CD4-positive, CD25-positive, alpha-beta regulatory T cell (primary cell): Measurements from ENCODE around the gene COL4A6. TPM values are rescaled to one million over a fixed set of nuclear protein-coding genes. Genes with fewer than 3 reads are reported as not detected.

Source experiments
- ATAC-seq, 2 donors: fragments of 150-1000 bp; cut with Tn5 transposase; one replicate each; pipeline ENCODE4 v1.10.0; 2021; ENCODE audit warnings: low read depth in 2 of 2, moderate number of reproducible peaks in 2 of 2, moderate library complexity in 1 of 2
- DNase-seq, 3 donors: peaks; one replicate each; pipeline versions ENCODE4 v3.0.0 to v3.0.0-alpha.2; 2012 to 2022; ENCODE audit warnings: mixed read lengths in 1 of 3
- H3K27ac ChIP-seq: one replicate; pipeline ENCODE4 v1.7.0; 2013; ENCODE audit warnings: mild to moderate bottlenecking, low read length; ENCODE audit not compliant: insufficient read depth, poor library complexity, severe bottlenecking
- H3K27me3 ChIP-seq: one replicate; pipeline ENCODE4 v1.7.0; 2013; ENCODE audit warnings: low read length; ENCODE audit not compliant: control insufficient read depth, insufficient read depth
- H3K36me3 ChIP-seq: one replicate; pipeline ENCODE4 v1.7.0; 2013; ENCODE audit warnings: mild to moderate bottlenecking, low read length, moderate library complexity; ENCODE audit not compliant: control insufficient read depth, insufficient read depth
- H3K4me1 ChIP-seq: 2 replicates; pipeline ENCODE4 v1.7.0; 2013; ENCODE audit warnings: mild to moderate bottlenecking, low read length; ENCODE audit not compliant: insufficient read depth, control insufficient read depth, poor library complexity, severe bottlenecking
- H3K4me3 ChIP-seq: one replicate; pipeline ENCODE4 v1.7.0; 2013; ENCODE audit warnings: low read depth, mild to moderate bottlenecking, low read length, moderate library complexity
- H3K9me3 ChIP-seq, 2 experiments: 1 replicate in 1 of 2; 2 replicates in 1 of 2; pipeline ENCODE4 v1.7.0; 2013; ENCODE audit warnings: low read length in 2 of 2, mild to moderate bottlenecking in 1 of 2, moderate library complexity in 1 of 2; ENCODE audit not compliant: control insufficient read depth in 2 of 2
- H3K27ac Mint-ChIP-seq, 3 donors: one replicate each; pipeline ENCODE4 v1.8.0; 2020 to 2022; ENCODE audit warnings: mild to moderate bottlenecking in 3 of 3, mixed read lengths in 3 of 3, moderate library complexity in 2 of 3
- H3K27me3 Mint-ChIP-seq: one replicate; pipeline ENCODE4 v1.8.0; 2022; ENCODE audit warnings: mild to moderate bottlenecking, mixed read lengths
- H3K36me3 Mint-ChIP-seq: one replicate; pipeline ENCODE4 v1.8.0; 2020; ENCODE audit warnings: mixed read lengths
- H3K4me1 Mint-ChIP-seq, 4 donors: one replicate each; pipeline ENCODE4 v1.8.0; 2020 to 2022; ENCODE audit warnings: mixed read lengths in 4 of 4, mild to moderate bottlenecking in 1 of 4
- H3K4me3 Mint-ChIP-seq, 4 donors: one replicate each; pipeline ENCODE4 v1.8.0; 2020 to 2022; ENCODE audit warnings: mild to moderate bottlenecking in 4 of 4, mixed read lengths in 4 of 4, moderate library complexity in 3 of 4
- H3K9me3 Mint-ChIP-seq, 7 donors: one replicate each; pipeline ENCODE4 v1.8.0; 2020 to 2022; ENCODE audit warnings: mixed read lengths in 7 of 7, mild to moderate bottlenecking in 3 of 7, moderate library complexity in 2 of 7
- polyA plus RNA-seq, 4 donors: library from polyadenylated mRNA; unstranded; fragments of 300-500 nt; fragmentation: Illumina TruSeq; gene quantifications; one replicate each; pipeline ENCODE4 v1.2.3, GENCODE V29; 2021
- total RNA-seq: library from RNA; stranded (reverse); gene quantifications from one replicate; pipeline ENCODE4 v1.2.3, GENCODE V29; 2022

COL4A6 gene
- total and polyA plus RNA-seq, 5 donors from 2014 or later = not detected

GRCh38 chrX:108156934-108157466 lies 281.2 kb downstream of the COL4A6 start:
- Mint-ChIP-seq H3K27ac (peak overlapping the region in 1 of 3 donors; percentile 92), H3K4me1 (no peaks in the 10 kb centered on the region), H3K4me3 (no peak overlapping the region), H3K36me3 (peaks cover 5% of the 10 kb centered on the region), H3K27me3 (no peaks in the 10 kb centered on the region), H3K9me3 (peaks cover 0 to 2% (median 0%) of the 10 kb centered on the region in 7 donors)
- peaks cover 5% of the 10 kb centered on the region for H3K36me3 ChIP-seq
- no peak for DNase-seq
- H3K4me1 ChIP-seq = no peaks in the 10 kb centered on the region
- H3K4me3 ChIP-seq = no peak overlapping the region
- H3K27me3 ChIP-seq = no peaks in the 10 kb centered on the region
- H3K9me3 ChIP-seq = no peaks in the 10 kb centered on the region
- ATAC-seq = no peak
- no peak overlapping the region for H3K27ac ChIP-seq

- no peak overlapping the region for H3K4me3 Mint-ChIP-seq
- peaks cover 5% of the 10 kb centered on the region for H3K36me3 Mint-ChIP-seq
- no peaks in the 10 kb centered on the region for H3K4me1 ChIP-seq
- no peaks in the 10 kb centered on the region for H3K27me3 Mint-ChIP-seq
- no peaks in the 10 kb centered on the region for H3K9me3 ChIP-seq
- H3K9me3 Mint-ChIP-seq = peaks cover 0 to 2% (median 0%) of the 10 kb centered on the region in 7 donors
- H3K27ac ChIP-seq = no peak overlapping the region
- no peak overlapping the region for H3K4me3 ChIP-seq
- no peak overlapping the region for H3K27ac Mint-ChIP-seq
- ATAC-seq = no peak
- H3K27me3 ChIP-seq = no peaks in the 10 kb centered on the region
- no peaks in the 10 kb centered on the region for H3K4me1 Mint-ChIP-seq
- DNase-seq = no peak
- H3K36me3 ChIP-seq = peaks cover 5% of the 10 kb centered on the region
These were observed 282.1 kb downstream of the COL4A6 start for GRCh38 chrX:108156082-108156481.

GRCh38 chrX:108148524-108148923 lies 289.7 kb downstream of the COL4A6 start:
- Mint-ChIP-seq H3K27me3 (no peaks in the 10 kb centered on the region), H3K36me3 (peaks cover 7% of the 10 kb centered on the region), H3K4me3 (no peak overlapping the region), H3K4me1 (no peaks in the 10 kb centered on the region), H3K9me3 (no peaks in the 10 kb centered on the region), H3K27ac (peak overlapping the region in 1 of 3 donors; percentile 1)
- ATAC-seq (no peak), DNase-seq (peak in 1 of 3 donors; percentile 17)
- Histone ChIP-seq H3K9me3 (no peaks in the 10 kb centered on the region), H3K27me3 (no peaks in the 10 kb centered on the region), H3K36me3 (peaks cover 5% of the 10 kb centered on the region), H3K4me3 (no peak overlapping the region), H3K4me1 (no peaks in the 10 kb centered on the region), H3K27ac (no peak overlapping the region)

GRCh38 chrX:108138814-108139702 lies 299.2 kb downstream of the COL4A6 start:
- peaks cover 11% of the 10 kb centered on the region for H3K36me3 Mint-ChIP-seq

GRCh38 chrX:108134724-108135123 lies 303.5 kb downstream of the COL4A6 start:
- H3K27ac Mint-ChIP-seq = no peak overlapping the region
- no peaks in the 10 kb centered on the region for H3K4me1 ChIP-seq
- DNase-seq (no peak), ATAC-seq (no peak)
- H3K4me1 Mint-ChIP-seq = peaks cover 0 to 2% (median 0%) of the 10 kb centered on the region in 4 donors
- H3K9me3 ChIP-seq = no peaks in the 10 kb centered on the region
- H3K27ac ChIP-seq = no peak overlapping the region
- no peak overlapping the region for H3K4me3 Mint-ChIP-seq
- H3K36me3 ChIP-seq = peaks cover 31% of the 10 kb centered on the region
- H3K4me3 ChIP-seq = no peak overlapping the region
- H3K27me3 ChIP-seq = no peaks in the 10 kb centered on the region
- H3K27me3 Mint-ChIP-seq = no peaks in the 10 kb centered on the region
- H3K9me3 Mint-ChIP-seq = no peaks in the 10 kb centered on the region
- peaks cover 13% of the 10 kb centered on the region for H3K36me3 Mint-ChIP-seq

More at GRCh38 chrX:108138814-108139702, 299.2 kb downstream of the COL4A6 start:
- Mint-ChIP-seq H3K27ac (no peak overlapping the region), H3K27me3 (no peaks in the 10 kb centered on the region), H3K4me3 (no peak overlapping the region), H3K4me1 (no peaks in the 10 kb centered on the region), H3K9me3 (peaks cover 0 to 2% (median 0%) of the 10 kb centered on the region in 7 donors)
- Histone ChIP-seq H3K9me3 (no peaks in the 10 kb centered on the region), H3K27me3 (no peaks in the 10 kb centered on the region), H3K36me3 (peaks cover 31% of the 10 kb centered on the region), H3K27ac (no peak overlapping the region), H3K4me3 (no peak overlapping the region), H3K4me1 (no peaks in the 10 kb centered on the region)
- ATAC-seq = no peak
- peak in 1 of 3 donors; percentile 19 for DNase-seq

GRCh38 chrX:108132876-108133275 lies 305.3 kb downstream of the COL4A6 start:
- Mint-ChIP-seq H3K27ac (no peak overlapping the region), H3K36me3 (peaks cover 8% of the 10 kb centered on the region), H3K4me1 (peaks cover 0 to 2% (median 0%) of the 10 kb centered on the region in 4 donors), H3K27me3 (no peaks in the 10 kb centered on the region), H3K9me3 (no peaks in the 10 kb centered on the region), H3K4me3 (no peak overlapping the region)
- Histone ChIP-seq H3K4me1 (no peaks in the 10 kb centered on the region), H3K4me3 (no peak overlapping the region), H3K27ac (no peak overlapping the region), H3K9me3 (no peaks in the 10 kb centered on the region), H3K36me3 (peaks cover 24% of the 10 kb centered on the region), H3K27me3 (no peaks in the 10 kb centered on the region)
- DNase-seq (no peak), ATAC-seq (no peak)

- peaks cover 0 to 2% (median 0%) of the 10 kb centered on the region in 4 donors for H3K4me1 Mint-ChIP-seq
These were observed 306.2 kb downstream of the COL4A6 start for GRCh38 chrX:108132034-108132433.

More at GRCh38 chrX:108132034-108132433, 306.2 kb downstream of the COL4A6 start:
- no peaks in the 10 kb centered on the region for H3K27me3 Mint-ChIP-seq
- Histone ChIP-seq H3K27ac (no peak overlapping the region), H3K9me3 (no peaks in the 10 kb centered on the region), H3K27me3 (no peaks in the 10 kb centered on the region), H3K36me3 (peaks cover 21% of the 10 kb centered on the region), H3K4me1 (no peaks in the 10 kb centered on the region), H3K4me3 (no peak overlapping the region)
- H3K9me3 Mint-ChIP-seq = no peaks in the 10 kb centered on the region
- no peak for ATAC-seq
- no peak for DNase-seq
- H3K36me3 Mint-ChIP-seq = peaks cover 8% of the 10 kb centered on the region
- H3K27ac Mint-ChIP-seq = no peak overlapping the region
- no peak overlapping the region for H3K4me3 Mint-ChIP-seq
